Bronchial epithelial cell (primary cell): Measurements from ENCODE around the gene TBK1. TPM values are rescaled to one million over a fixed set of nuclear protein-coding genes. Genes with fewer than 3 reads are reported as not detected.

ENCODE experiments used
- DNase-seq: peaks from one replicate; pipeline ENCODE4 v3.0.0-alpha.2; 2010; ENCODE audit warnings: low read depth
- FAIRE-seq: peaks from 2 replicates; lab custom pipeline; 2011; peaks lifted over from hg19 to GRCh38; lab: Jason Lieb, UNC
- H3K27me3 ChIP-seq: 2 replicates; pipeline ENCODE4 v1.5.1; 2011; ENCODE audit warnings: low read length; ENCODE audit not compliant: control insufficient read depth, insufficient read depth
- H3K36me3 ChIP-seq: 2 replicates; pipeline ENCODE4 v1.5.1; 2011; ENCODE audit warnings: low read length; ENCODE audit not compliant: control insufficient read depth, insufficient read depth
- H3K4me3 ChIP-seq: 2 replicates; pipeline ENCODE4 v1.5.1; 2011; ENCODE audit warnings: mild to moderate bottlenecking, low read depth, low read length, control low read depth
- CTCF ChIP-seq: IDR thresholded peaks from 2 replicates; pipeline ENCODE4 v1.5.1; 2011; ENCODE audit warnings: mild to moderate bottlenecking, moderate library complexity, low read length, control low read depth, inconsistent platforms; ENCODE audit not compliant: insufficient read depth, severe bottlenecking
- total RNA-seq: library from RNA; depleted of rRNA; stranded (reverse); fragments of >200 nt; gene quantifications from 2 replicates; pipeline ENCODE4 v1.2.1, GENCODE V29; 2014

Gene TBK1
- total RNA-seq, 1 donor from 2014 or later = 20.0 TPM

- Histone ChIP-seq H3K36me3 (no peaks in the 10 kb centered on the region), H3K27me3 (peaks cover 2% of the 10 kb centered on the region), H3K4me3 (no peak overlapping the region)
- no peak for DNase-seq
- no peak for TF ChIP-seq CTCF
- FAIRE-seq = no peak
These were observed 98.8 kb downstream of the TBK1 start for GRCh38 chr12:64550755-64551154.

- no peak for DNase-seq
- TF ChIP-seq CTCF = no peak
- H3K27me3 ChIP-seq = peaks cover 2% of the 10 kb centered on the region
These were observed 99.8 kb downstream of the TBK1 start for GRCh38 chr12:64551676-64552075.

More at GRCh38 chr12:64551676-64552075, 99.8 kb downstream of the TBK1 start:
- Histone ChIP-seq H3K36me3 (no peaks in the 10 kb centered on the region), H3K4me3 (no peak overlapping the region)
- FAIRE-seq = no peak

Other genes starting within 250 kb of the TBK1 start
- gene KICS2, start 229.8 kb upstream of the TBK1 start, total RNA-seq = 6.7 and 9.0 TPM in 2 replicates
- 1.1 and 2.0 TPM in 2 replicates for gene C12orf56, start 61.4 kb upstream of the TBK1 start, total RNA-seq
- 151 and 180 TPM in 2 replicates for gene XPOT, start 47.7 kb upstream of the TBK1 start, total RNA-seq
- 8.7 and 9.7 TPM in 2 replicates for gene RASSF3, start 158.4 kb downstream of the TBK1 start, total RNA-seq